OCI-LY1 (cell line): ENCODE results near the gene PRELID2.

Experiments
- EZH2 ChIP-seq: fragments of 200-600 bp; sonication (generic), shearing (Covaris generic); IDR thresholded peaks from 2 replicates; pipeline ENCODE4 v1.8.0; 2017; ENCODE audit warnings: borderline replicate concordance, mixed run types, mild to moderate bottlenecking, antibody characterized with exemption, low read length, moderate library complexity, mixed read lengths
- TF ChIP-seq, protein P1 (sequence below): fragments of 200-600 bp; sonication (generic), shearing (Covaris generic); IDR thresholded peaks from 2 replicates; pipeline ENCODE4 v1.5.1; 2017; ENCODE audit warnings: mild to moderate bottlenecking, antibody characterized with exemption, low read length, moderate library complexity, mixed read lengths

DNA sequence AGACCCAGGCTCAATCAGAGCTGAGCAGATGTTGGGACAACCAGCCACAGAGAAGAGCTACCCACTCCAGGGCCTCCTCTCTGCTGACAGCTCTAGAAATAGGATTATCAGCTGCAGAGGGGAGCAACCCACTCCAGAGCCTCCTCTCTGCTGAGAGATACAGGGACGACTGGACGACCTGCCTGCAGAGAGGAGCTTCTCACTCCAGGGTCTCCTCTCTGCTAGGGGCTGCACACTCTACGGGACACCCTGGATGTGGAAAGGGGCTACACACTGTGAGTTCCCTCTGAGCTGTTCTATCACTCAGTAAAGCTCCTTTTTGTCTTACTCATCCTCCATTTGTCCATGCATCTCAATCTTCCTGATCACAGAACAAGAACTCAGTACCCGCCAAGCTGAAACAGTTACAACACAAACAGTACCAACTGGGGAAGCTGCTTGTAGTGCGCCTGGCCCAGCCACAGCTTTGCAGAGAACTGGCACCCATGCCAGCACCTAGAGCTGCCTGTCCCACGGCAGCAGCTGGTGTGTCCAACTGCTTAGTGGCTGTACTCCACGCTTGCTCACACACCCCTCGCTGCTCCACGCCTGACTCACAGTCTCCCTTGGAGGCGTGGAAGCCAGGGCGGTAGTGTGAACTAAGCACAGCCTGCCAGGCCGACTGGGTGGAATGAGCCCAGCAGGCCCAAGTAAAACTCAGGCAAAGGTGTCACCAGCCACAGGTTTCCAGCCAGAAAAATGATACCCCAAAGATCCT is 56.8 kb downstream of the PRELID2 start:
- TF ChIP-seq, protein P1, sequence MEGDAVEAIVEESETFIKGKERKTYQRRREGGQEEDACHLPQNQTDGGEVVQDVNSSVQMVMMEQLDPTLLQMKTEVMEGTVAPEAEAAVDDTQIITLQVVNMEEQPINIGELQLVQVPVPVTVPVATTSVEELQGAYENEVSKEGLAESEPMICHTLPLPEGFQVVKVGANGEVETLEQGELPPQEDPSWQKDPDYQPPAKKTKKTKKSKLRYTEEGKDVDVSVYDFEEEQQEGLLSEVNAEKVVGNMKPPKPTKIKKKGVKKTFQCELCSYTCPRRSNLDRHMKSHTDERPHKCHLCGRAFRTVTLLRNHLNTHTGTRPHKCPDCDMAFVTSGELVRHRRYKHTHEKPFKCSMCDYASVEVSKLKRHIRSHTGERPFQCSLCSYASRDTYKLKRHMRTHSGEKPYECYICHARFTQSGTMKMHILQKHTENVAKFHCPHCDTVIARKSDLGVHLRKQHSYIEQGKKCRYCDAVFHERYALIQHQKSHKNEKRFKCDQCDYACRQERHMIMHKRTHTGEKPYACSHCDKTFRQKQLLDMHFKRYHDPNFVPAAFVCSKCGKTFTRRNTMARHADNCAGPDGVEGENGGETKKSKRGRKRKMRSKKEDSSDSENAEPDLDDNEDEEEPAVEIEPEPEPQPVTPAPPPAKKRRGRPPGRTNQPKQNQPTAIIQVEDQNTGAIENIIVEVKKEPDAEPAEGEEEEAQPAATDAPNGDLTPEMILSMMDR = no peak
- TF ChIP-seq EZH2 = no peak
